SK-N-SH (cell line): Measurements from ENCODE around the gene ME3.

ENCODE experiments used
- CTCF ChIP-seq: fragments of 200-600 bp; sonication (generic); IDR thresholded peaks from 2 replicates; pipeline ENCODE4 v1.6.1; 2017; ENCODE audit warnings: antibody characterized with exemption, mild to moderate bottlenecking, moderate library complexity
- ELF1 ChIP-seq: IDR thresholded peaks from 2 replicates; pipeline ENCODE4 v1.4.0; 2012
- POLR2AphosphoS5 ChIP-seq: IDR thresholded peaks from 2 replicates; pipeline ENCODE4 v1.6.1; 2012; ENCODE audit warnings: low read depth, low read length
- TF ChIP-seq, protein P1 (sequence below): IDR thresholded peaks from 2 replicates; pipeline ENCODE4 v1.6.1; 2012; ENCODE audit warnings: mild to moderate bottlenecking, low read depth, low read length, moderate library complexity
- TF ChIP-seq, protein P2 (sequence below): fragments of 150-350 bp; IDR thresholded peaks from 2 replicates; pipeline ENCODE4 v1.6.1; 2016; ENCODE audit warnings: mild to moderate bottlenecking, low read depth, low read length

DNA sequence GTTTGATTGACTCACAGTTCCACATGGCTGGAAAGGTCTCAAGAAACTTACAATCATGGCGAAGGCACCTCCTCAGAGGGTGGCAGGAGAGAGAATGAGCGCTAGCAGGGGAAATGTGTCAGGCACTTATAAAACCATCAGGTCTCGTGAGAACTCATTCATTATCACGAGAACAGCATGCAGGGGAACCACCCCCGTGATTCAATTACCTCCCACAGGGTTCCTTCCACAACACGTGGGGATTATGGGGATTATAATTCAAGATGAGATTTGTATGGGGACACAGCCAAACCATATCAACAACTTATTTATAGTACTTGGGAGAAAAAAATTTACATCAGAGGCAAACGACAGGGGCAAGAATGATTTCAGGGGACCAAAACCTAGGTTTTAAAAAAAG lies 3.0 kb downstream of the ME3 start:
- TF ChIP-seq CTCF (no peak), ELF1 (no peak), POLR2AphosphoS5 (no peak)
- TF ChIP-seq, protein P1, sequence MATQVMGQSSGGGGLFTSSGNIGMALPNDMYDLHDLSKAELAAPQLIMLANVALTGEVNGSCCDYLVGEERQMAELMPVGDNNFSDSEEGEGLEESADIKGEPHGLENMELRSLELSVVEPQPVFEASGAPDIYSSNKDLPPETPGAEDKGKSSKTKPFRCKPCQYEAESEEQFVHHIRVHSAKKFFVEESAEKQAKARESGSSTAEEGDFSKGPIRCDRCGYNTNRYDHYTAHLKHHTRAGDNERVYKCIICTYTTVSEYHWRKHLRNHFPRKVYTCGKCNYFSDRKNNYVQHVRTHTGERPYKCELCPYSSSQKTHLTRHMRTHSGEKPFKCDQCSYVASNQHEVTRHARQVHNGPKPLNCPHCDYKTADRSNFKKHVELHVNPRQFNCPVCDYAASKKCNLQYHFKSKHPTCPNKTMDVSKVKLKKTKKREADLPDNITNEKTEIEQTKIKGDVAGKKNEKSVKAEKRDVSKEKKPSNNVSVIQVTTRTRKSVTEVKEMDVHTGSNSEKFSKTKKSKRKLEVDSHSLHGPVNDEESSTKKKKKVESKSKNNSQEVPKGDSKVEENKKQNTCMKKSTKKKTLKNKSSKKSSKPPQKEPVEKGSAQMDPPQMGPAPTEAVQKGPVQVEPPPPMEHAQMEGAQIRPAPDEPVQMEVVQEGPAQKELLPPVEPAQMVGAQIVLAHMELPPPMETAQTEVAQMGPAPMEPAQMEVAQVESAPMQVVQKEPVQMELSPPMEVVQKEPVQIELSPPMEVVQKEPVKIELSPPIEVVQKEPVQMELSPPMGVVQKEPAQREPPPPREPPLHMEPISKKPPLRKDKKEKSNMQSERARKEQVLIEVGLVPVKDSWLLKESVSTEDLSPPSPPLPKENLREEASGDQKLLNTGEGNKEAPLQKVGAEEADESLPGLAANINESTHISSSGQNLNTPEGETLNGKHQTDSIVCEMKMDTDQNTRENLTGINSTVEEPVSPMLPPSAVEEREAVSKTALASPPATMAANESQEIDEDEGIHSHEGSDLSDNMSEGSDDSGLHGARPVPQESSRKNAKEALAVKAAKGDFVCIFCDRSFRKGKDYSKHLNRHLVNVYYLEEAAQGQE: no peak
- TF ChIP-seq, protein P2, sequence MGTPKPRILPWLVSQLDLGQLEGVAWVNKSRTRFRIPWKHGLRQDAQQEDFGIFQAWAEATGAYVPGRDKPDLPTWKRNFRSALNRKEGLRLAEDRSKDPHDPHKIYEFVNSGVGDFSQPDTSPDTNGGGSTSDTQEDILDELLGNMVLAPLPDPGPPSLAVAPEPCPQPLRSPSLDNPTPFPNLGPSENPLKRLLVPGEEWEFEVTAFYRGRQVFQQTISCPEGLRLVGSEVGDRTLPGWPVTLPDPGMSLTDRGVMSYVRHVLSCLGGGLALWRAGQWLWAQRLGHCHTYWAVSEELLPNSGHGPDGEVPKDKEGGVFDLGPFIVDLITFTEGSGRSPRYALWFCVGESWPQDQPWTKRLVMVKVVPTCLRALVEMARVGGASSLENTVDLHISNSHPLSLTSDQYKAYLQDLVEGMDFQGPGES: no peak
